ENCODE data around the gene KSR1.

KSR1 gene

DNA sequence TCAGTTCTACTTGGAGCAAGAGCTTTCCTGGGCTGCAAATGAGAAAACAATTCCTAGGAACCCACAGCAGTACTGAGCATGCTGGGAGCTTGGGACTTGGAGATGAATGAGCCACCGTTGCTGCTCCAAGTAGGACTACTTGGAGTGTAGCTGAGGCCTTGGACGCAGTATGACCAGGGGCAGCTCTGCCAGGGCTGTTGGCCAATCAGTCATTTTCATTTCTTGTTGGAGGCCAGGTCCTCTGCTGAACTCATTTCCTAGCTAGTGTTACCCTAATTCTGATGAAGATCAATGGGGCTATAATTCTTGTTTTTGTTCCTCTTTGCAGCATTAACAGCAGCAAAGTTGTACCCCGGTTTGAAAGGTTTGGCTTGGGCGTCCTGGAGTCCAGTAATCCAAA lies 166.7 kb downstream of the KSR1 start (continued):
- TF ChIP-seq ARNTL (CRISPR knock-in tag; IDR thresholded peaks at IDR 0.05; ENCODE audit: borderline replicate concordance, low read depth) (no peak), ZNF565 (CRISPR knock-in tag; conservative IDR thresholded peaks at IDR 0.05; ENCODE audit: low read depth) (no peak), OSR1 (CRISPR knock-in tag; IDR thresholded peaks at IDR 0.05) (no peak), ESRRG (CRISPR knock-in tag; IDR thresholded peaks at IDR 0.05) (no peak), ZFP3 (CRISPR knock-in tag; IDR thresholded peaks at IDR 0.05) (no peak)
- TF ChIP-seq, protein P1, sequence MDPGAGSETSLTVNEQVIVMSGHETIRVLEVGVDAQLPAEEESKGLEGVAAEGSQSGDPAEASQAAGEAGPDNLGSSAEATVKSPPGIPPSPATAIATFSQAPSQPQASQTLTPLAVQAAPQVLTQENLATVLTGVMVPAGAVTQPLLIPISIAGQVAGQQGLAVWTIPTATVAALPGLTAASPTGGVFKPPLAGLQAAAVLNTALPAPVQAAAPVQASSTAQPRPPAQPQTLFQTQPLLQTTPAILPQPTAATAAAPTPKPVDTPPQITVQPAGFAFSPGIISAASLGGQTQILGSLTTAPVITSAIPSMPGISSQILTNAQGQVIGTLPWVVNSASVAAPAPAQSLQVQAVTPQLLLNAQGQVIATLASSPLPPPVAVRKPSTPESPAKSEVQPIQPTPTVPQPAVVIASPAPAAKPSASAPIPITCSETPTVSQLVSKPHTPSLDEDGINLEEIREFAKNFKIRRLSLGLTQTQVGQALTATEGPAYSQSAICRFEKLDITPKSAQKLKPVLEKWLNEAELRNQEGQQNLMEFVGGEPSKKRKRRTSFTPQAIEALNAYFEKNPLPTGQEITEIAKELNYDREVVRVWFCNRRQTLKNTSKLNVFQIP (CRISPR knock-in tag; IDR thresholded peaks at IDR 0.05; ENCODE audit: borderline replicate concordance, low read depth): no peak

DNA sequence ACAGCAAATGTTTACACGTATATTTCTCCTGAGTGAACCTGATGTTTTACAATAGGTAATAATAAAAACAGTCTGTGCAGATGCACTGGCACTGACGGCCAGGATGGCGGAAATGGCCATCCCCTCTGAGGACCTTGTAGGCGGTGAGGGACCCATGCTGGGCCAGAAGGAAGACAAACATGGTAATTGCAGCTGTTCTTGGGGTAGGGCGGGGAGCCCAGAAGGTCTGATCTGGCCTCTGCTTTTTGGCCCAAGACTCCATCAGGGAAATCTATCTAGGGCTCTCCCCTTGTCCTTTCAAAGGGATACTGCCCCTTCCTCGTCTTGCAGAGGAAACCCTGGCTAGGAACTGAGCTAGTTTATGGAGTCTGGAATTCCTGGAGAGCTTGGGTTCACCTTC lies 167.4 kb downstream of the KSR1 start:
- ATAC-seq: no peak
- TF ChIP-seq ARNTL (CRISPR knock-in tag; IDR thresholded peaks at IDR 0.05; ENCODE audit: borderline replicate concordance, low read depth): no peak
- no peak for TF ChIP-seq TOX (CRISPR knock-in tag; IDR thresholded peaks at IDR 0.05; ENCODE audit: borderline replicate concordance)
- no peak for TF ChIP-seq PPARA (CRISPR knock-in tag; IDR thresholded peaks at IDR 0.05; ENCODE audit: borderline replicate concordance)
- TF ChIP-seq OSR1 (CRISPR knock-in tag; IDR thresholded peaks at IDR 0.05): no peak
- no peak for TF ChIP-seq CSDC2 (CRISPR knock-in tag; IDR thresholded peaks at IDR 0.05)
- TF ChIP-seq ESRRG (CRISPR knock-in tag; IDR thresholded peaks at IDR 0.05): no peak
- no peak for TF ChIP-seq ZNF565 (CRISPR knock-in tag; conservative IDR thresholded peaks at IDR 0.05; ENCODE audit: low read depth)
- no peak for TF ChIP-seq ISL1 (CRISPR knock-in tag; IDR thresholded peaks at IDR 0.05)
- no peak for TF ChIP-seq TCF4 (CRISPR knock-in tag; IDR thresholded peaks at IDR 0.05; ENCODE audit: borderline replicate concordance)
- TF ChIP-seq, protein P1 (CRISPR knock-in tag; IDR thresholded peaks at IDR 0.05; ENCODE audit: borderline replicate concordance, low read depth): no peak
- TF ChIP-seq ZFP3 (CRISPR knock-in tag; IDR thresholded peaks at IDR 0.05): no peak
- no peak for TF ChIP-seq GLIS3 (CRISPR knock-in tag; IDR thresholded peaks at IDR 0.05)
- TF ChIP-seq RARB (CRISPR knock-in tag; IDR thresholded peaks at IDR 0.05): no peak
- TF ChIP-seq ZC3H10 (CRISPR knock-in tag; IDR thresholded peaks at IDR 0.05): no peak
- no peak for TF ChIP-seq BACH2 (CRISPR knock-in tag; IDR thresholded peaks at IDR 0.05; ENCODE audit: borderline replicate concordance)
- TF ChIP-seq CSRNP3 (CRISPR knock-in tag; IDR thresholded peaks at IDR 0.05): no peak
- no peak for TF ChIP-seq SNAI2 (CRISPR knock-in tag; IDR thresholded peaks at IDR 0.05)
- no peak for TF ChIP-seq ZNF8 (CRISPR knock-in tag; IDR thresholded peaks at IDR 0.05)
- no peak for TF ChIP-seq PATZ1 (CRISPR knock-in tag; IDR thresholded peaks at IDR 0.05; ENCODE audit: borderline replicate concordance)

GRCh38 chr17:27624539-27624938 lies 168.3 kb downstream of the KSR1 start:
- TF ChIP-seq ZFP3 (CRISPR knock-in tag; IDR thresholded peaks at IDR 0.05) (no peak), ZC3H10 (CRISPR knock-in tag; IDR thresholded peaks at IDR 0.05) (no peak), ZNF8 (CRISPR knock-in tag; IDR thresholded peaks at IDR 0.05) (no peak), CSDC2 (CRISPR knock-in tag; IDR thresholded peaks at IDR 0.05) (no peak), ZNF70 (CRISPR knock-in tag; IDR thresholded peaks at IDR 0.05) (no peak), PATZ1 (CRISPR knock-in tag; IDR thresholded peaks at IDR 0.05; ENCODE audit: borderline replicate concordance) (no peak)
- TF ChIP-seq, protein P1 (CRISPR knock-in tag; IDR thresholded peaks at IDR 0.05; ENCODE audit: borderline replicate concordance, low read depth): no peak
- ATAC-seq: no peak

Measured in SK-N-SH treated with all-trans-retinoic acid at 6 μM for 48 hours (cell line).